H1 (cell line): Measurements from ENCODE around the gene PRTN3. TPM values are rescaled to one million over a fixed set of nuclear protein-coding genes. Genes with fewer than 3 reads are reported as not detected.

ENCODE experiments used
- CTCF ChIA-PET: fragments of 300-600 bp; sonication (Branson Sonifier 250); formaldehyde crosslinking; loops from one replicate; lab custom pipeline; 2021; ENCODE audit not compliant: partially characterized antibody; lab: Charles Lee
- POLR2A ChIA-PET: fragments of 300-600 bp; sonication (Branson Sonifier 250); formaldehyde crosslinking; loops from one replicate; lab custom pipeline; 2021; ENCODE audit warnings: inconsistent platforms; ENCODE audit not compliant: partially characterized antibody; lab: Charles Lee
- DNase-seq, 2 experiments: peaks; one replicate each; pipeline versions ENCODE4 v3.0.0 to v3.0.0-alpha.2; 2010 to 2022; ENCODE audit warnings: low spot score in 2 of 2, low read depth in 1 of 2, mixed read lengths in 1 of 2
- FAIRE-seq: peaks from 2 replicates; lab custom pipeline; 2011; peaks lifted over from hg19 to GRCh38; lab: Jason Lieb, UNC
- H2AFZ ChIP-seq: 2 replicates; pipeline ENCODE4 v1.8.1; 2012; ENCODE audit warnings: low read length, inconsistent platforms
- H2AK5ac ChIP-seq: 2 replicates; pipeline ENCODE4 v1.6.1; 2013; ENCODE audit warnings: low read depth, low read length
- H2BK120ac ChIP-seq: replicated peaks from 2 replicates; pipeline ENCODE3; 2013; ENCODE audit warnings: low read depth, low read length, inconsistent platforms
- H2BK12ac ChIP-seq: 2 replicates; pipeline ENCODE4 v1.6.1; 2013; ENCODE audit warnings: low read depth, low read length
- H2BK15ac ChIP-seq: 2 replicates; pipeline ENCODE4 v1.6.1; 2013; ENCODE audit warnings: low read length
- H2BK20ac ChIP-seq: 2 replicates; pipeline ENCODE4 v1.6.1; 2013; ENCODE audit warnings: low read length
- H2BK5ac ChIP-seq: 2 replicates; pipeline ENCODE4 v1.6.1; 2013; ENCODE audit warnings: low read depth, low read length
- H3K14ac ChIP-seq: 2 replicates; pipeline ENCODE4 v1.6.1; 2013; ENCODE audit warnings: inconsistent platforms; ENCODE audit not compliant: insufficient read length
- H3K18ac ChIP-seq: 2 replicates; pipeline ENCODE4 v1.6.1; 2013; ENCODE audit warnings: low read length; ENCODE audit errors: extremely low read depth
- H3K23ac ChIP-seq: 2 replicates; pipeline ENCODE4 v1.6.1; 2013; ENCODE audit warnings: inconsistent platforms; ENCODE audit not compliant: insufficient read length
- H3K23me2 ChIP-seq: 2 replicates; pipeline ENCODE4 v1.6.1; 2013; ENCODE audit warnings: low read depth, low read length
- H3K27ac ChIP-seq: 2 replicates; pipeline ENCODE4 v1.6.1; 2011; ENCODE audit warnings: low read depth, low read length, inconsistent platforms
- H3K27me3 ChIP-seq, 4 experiments: replicated peaks in 1 of 4; 1 replicate in 1 of 4; 2 replicates in 3 of 4; pipeline versions ENCODE4 v1.6.1 to v1.8.1; 2011 to 2013; ENCODE audit warnings: low read length in 3 of 4, mild to moderate bottlenecking in 3 of 4, inconsistent platforms in 2 of 4, mixed read lengths in 2 of 4, moderate library complexity in 1 of 4; ENCODE audit not compliant: control insufficient read depth in 3 of 4, insufficient read depth in 3 of 4; ENCODE audit errors: extremely low read depth in 1 of 4
- H3K36me3 ChIP-seq, 4 experiments: 2 replicates each; pipeline versions ENCODE4 v1.6.1 to v1.8.1; 2011 to 2013; ENCODE audit warnings: mild to moderate bottlenecking in 4 of 4, low read length in 3 of 4, moderate library complexity in 2 of 4, control low read depth in 1 of 4, inconsistent platforms in 1 of 4; ENCODE audit not compliant: insufficient read depth in 4 of 4, control insufficient read depth in 2 of 4
- H3K4ac ChIP-seq: replicated peaks from 2 replicates; pipeline ENCODE3; 2013; ENCODE audit warnings: low read length, low read depth, mixed read lengths, inconsistent platforms; ENCODE audit not compliant: insufficient read length
- H3K4me1 ChIP-seq, 4 experiments: replicated peaks in 1 of 4; 1 replicate in 1 of 4; 2 replicates in 3 of 4; pipeline versions ENCODE4 v1.6.1 to v1.8.1; 2011 to 2013; ENCODE audit warnings: low read length in 3 of 4, inconsistent platforms in 2 of 4, mixed read lengths in 1 of 4; ENCODE audit not compliant: insufficient read depth in 4 of 4, control insufficient read depth in 3 of 4
- H3K4me2 ChIP-seq, 2 experiments: 2 replicates each; pipeline versions ENCODE4 v1.6.1 to v1.8.1; 2011 to 2013; ENCODE audit warnings: low read depth in 2 of 2, low read length in 2 of 2, control low read depth in 1 of 2, inconsistent platforms in 1 of 2, mild to moderate bottlenecking in 1 of 2; ENCODE audit not compliant: insufficient read depth in 1 of 2
- H3K4me3 ChIP-seq, 4 experiments: fragments of 200-600, 300-600 bp in 1 of 4; sonication (generic), shearing (Covaris generic), sonication (Bioruptor Twin) in 1 of 4; 2 replicates each; pipeline versions ENCODE4 v1.5.1 to v1.8.1; 2011 to 2016; ENCODE audit warnings: low read length in 4 of 4, low read depth in 3 of 4, control low read depth in 2 of 4, inconsistent platforms in 2 of 4, mild to moderate bottlenecking in 2 of 4, mixed read lengths in 1 of 4, moderate library complexity in 1 of 4; ENCODE audit not compliant: insufficient read depth in 2 of 4; ENCODE audit errors: extremely low read depth in 1 of 4
- H3K56ac ChIP-seq: replicated peaks from 2 replicates; pipeline ENCODE3; 2013; ENCODE audit warnings: low read depth, mild to moderate bottlenecking, mixed read lengths, low read length, inconsistent platforms; ENCODE audit not compliant: insufficient read length
- H3K79me1 ChIP-seq: 2 replicates; pipeline ENCODE4 v1.6.1; 2013; ENCODE audit warnings: low read depth, low read length, control low read depth
- H3K79me2 ChIP-seq, 2 experiments: 2 replicates each; pipeline versions ENCODE4 v1.6.1 to v1.8.1; 2012 to 2013; ENCODE audit warnings: low read length in 2 of 2, mild to moderate bottlenecking in 2 of 2, inconsistent platforms in 1 of 2; ENCODE audit not compliant: insufficient read depth in 2 of 2, control insufficient read depth in 1 of 2
- H3K9ac ChIP-seq, 4 experiments: replicated peaks in 1 of 4; 1 replicate in 1 of 4; 2 replicates in 3 of 4; pipeline versions ENCODE4 v1.6.1 to v1.8.1; 2011 to 2013; ENCODE audit warnings: low read depth in 3 of 4, low read length in 3 of 4, control low read depth in 2 of 4, mild to moderate bottlenecking in 2 of 4, moderate library complexity in 2 of 4, inconsistent platforms in 1 of 4; ENCODE audit errors: extremely low read depth in 1 of 4
- H3K9me3 ChIP-seq, 2 experiments: 2 replicates each; pipeline versions ENCODE4 v1.6.1 to v1.8.1; 2012 to 2013; ENCODE audit warnings: mild to moderate bottlenecking in 2 of 2, moderate library complexity in 2 of 2, control low read depth in 1 of 2, inconsistent platforms in 1 of 2, low read depth in 1 of 2, low read length in 1 of 2, mixed read lengths in 1 of 2; ENCODE audit not compliant: insufficient read depth in 2 of 2
- H4K20me1 ChIP-seq, 2 experiments: replicated peaks in 1 of 2; 2 replicates each; pipeline versions ENCODE3 to v1.8.1; 2011 to 2013; ENCODE audit warnings: inconsistent platforms in 2 of 2, low read length in 2 of 2, mild to moderate bottlenecking in 1 of 2; ENCODE audit not compliant: insufficient read depth in 2 of 2, control insufficient read depth in 1 of 2
- H4K5ac ChIP-seq: 2 replicates; pipeline ENCODE4 v1.6.1; 2013; ENCODE audit warnings: low read length, low read depth, mixed read lengths, inconsistent platforms; ENCODE audit not compliant: insufficient read length
- H4K8ac ChIP-seq: 2 replicates; pipeline ENCODE4 v1.8.0; 2013; ENCODE audit warnings: mild to moderate bottlenecking, moderate library complexity, low read length, inconsistent platforms; ENCODE audit not compliant: insufficient read depth; ENCODE audit errors: extremely low read depth
- H4K91ac ChIP-seq: replicated peaks from 2 replicates; pipeline ENCODE3; 2013; ENCODE audit warnings: low read length, mixed read lengths, inconsistent platforms; ENCODE audit not compliant: insufficient read length
- KDM1A ChIP-seq: fragments of 200-600, 300-600 bp; sonication (generic); IDR thresholded peaks from 2 replicates; pipeline ENCODE4 v1.7.1; 2016; ENCODE audit warnings: mild to moderate bottlenecking, low read length, borderline replicate concordance
- TEAD4 ChIP-seq: IDR thresholded peaks from 2 replicates; pipeline ENCODE4 v1.6.1; 2012; ENCODE audit warnings: low read depth, low read length, inconsistent platforms, mixed read lengths
- WGBS, 2 experiments: shearing (Covaris generic) in 1 of 2; methylation state at CpG; one replicate each; pipeline versions ENCODE4 v1.1.6 to v1.1.7; 2013 to 2015; ENCODE audit warnings: low lambda C conversion rate in 2 of 2, mixed read lengths in 2 of 2, inconsistent platforms in 1 of 2, low coverage in 1 of 2, missing lambda C conversion rate in 1 of 2; ENCODE audit not compliant: insufficient replicate concordance in 2 of 2, insufficient coverage in 1 of 2, insufficient read length in 1 of 2; ENCODE audit errors: extremely low coverage in 1 of 2, missing lambda C conversion rate in 1 of 2; 5-methylcytosine and 5-hydroxymethylcytosine counted together
- polyA plus RNA-seq, 7 experiments: library from polyadenylated mRNA; depleted of rRNA in 3 of 7; stranded (reverse) in 5 of 7; unstranded in 2 of 7; fragments of >200 nt in 5 of 7; fragments of 200-250 nt in 2 of 7; gene quantifications; 1 replicate in 5 of 7; 2 replicates in 1 of 7; 4 replicates in 1 of 7; pipeline versions ENCODE4 v1.2.1 to v1.2.3, GENCODE V29; 2011 to 2013; ENCODE audit warnings: missing spikeins in 2 of 7, mixed read lengths in 2 of 7
- total RNA-seq: library from RNA; stranded (reverse); fragmentation: NEBNext Ultra II Directional; extraction: Animal tissue kit (Norgen Biotek cat#: 25700); gene quantifications from 2 replicates; pipeline ENCODE4 v1.2.1, GENCODE V29; 2021

PRTN3 gene
- total and polyA plus RNA-seq, 2 of the 8 experiments (the other 6 are each of a cell fraction or from before 2014, with no cell fraction given): 0.39 to 2.1 TPM

- Histone ChIP-seq H3K4me1 (peaks cover 0 to 7% (median 4%) of the 10 kb centered on the region in 4 experiments; a peak in 5 of 7 replicates), H2AFZ (no peak within 1 kb of the TSS), H3K4ac (no peak within 1 kb of the TSS), H2AK5ac (no peak within 1 kb of the TSS), H2BK12ac (no peak within 1 kb of the TSS), H3K27ac (no peak within 1 kb of the TSS), H3K4me2 (no peak within 1 kb of the TSS), H3K14ac (no peak within 1 kb of the TSS), H3K27me3 (no peaks in the 10 kb centered on the region), H4K5ac (no peak within 1 kb of the TSS), H2BK15ac (no peak within 1 kb of the TSS), H4K91ac (no peak within 1 kb of the TSS), H3K79me2 (no peaks in the 10 kb centered on the region), H3K9me3 (no peaks in the 10 kb centered on the region), H2BK5ac (no peak within 1 kb of the TSS), H3K18ac (no peak within 1 kb of the TSS), H3K79me1 (no peaks in the 10 kb centered on the region), H3K36me3 (no peaks in the 10 kb centered on the region), H4K8ac (no peak within 1 kb of the TSS), H3K23me2 (no peaks in the 10 kb centered on the region), H3K23ac (no peak within 1 kb of the TSS), H2BK120ac (no peak within 1 kb of the TSS), H3K9ac (no peak within 1 kb of the TSS), H4K20me1 (no peaks in the 10 kb centered on the region), H2BK20ac (no peak within 1 kb of the TSS), H3K56ac (no peak within 1 kb of the TSS), H3K4me3 (no peak within 1 kb of the TSS)
- WGBS, 2 experiments: 92% methylated on average over 33 of the region's 33 CpGs; no CpG with 5 or more reads in 1 of the 2 experiments
- 0 out of 2 replicates have a peak, but pooled peaks have one; percentile 43 for TF ChIP-seq KDM1A
- TF ChIP-seq TEAD4: no peak
- ChIA-PET CTCF (interaction anchor here (1.1 to 1.2 kb wide), 2 partner anchors 28 to 70 kb away, joined by 3 to 4 read pairs; no protein-coding TSS in a partner anchor), POLR2A (interaction anchor here (1.2 to 12.0 kb wide), 4 partner anchors 10 to 35 kb away, joined by 4 to 277 read pairs (median 7); partner anchors contain the start of gene PTBP1)
- no peak for FAIRE-seq
- DNase-seq: no peak
Observed at GRCh38 chr19:827710-828321, 13.0 kb upstream of the PRTN3 start, which contains the start of gene AZU1. AZU1 (plus strand) TSS chr19:827837; CDS start chr19:827847, 10 bp downstream.
